ENCODE results near the gene LZTR1. TPM values are rescaled to one million over a fixed set of nuclear protein-coding genes. Genes with fewer than 3 reads are reported as not detected.

LZTR1 gene
- total and polyA plus RNA-seq, 2 of the 8 experiments (the other 6 are each of a cell fraction or from before 2014, with no cell fraction given) = 22.3 to 31.0 TPM

GRCh38 chr22:21000207-21000986, 18.3 kb downstream of the LZTR1 start:
- Histone ChIP-seq H3K4ac (replicated peaks; ENCODE audit: insufficient read length, low read depth, low read length) (no peak overlapping the region), H3K4me3 (ENCODE audit: extremely low read depth in 1 of 4, insufficient read depth in 2 of 4, low read depth in 3 of 4, low read length in 4 of 4) (peak overlapping the region in 3 of 4 experiments; percentile 82 to 99 (median 84); a peak in 7 of 8 replicates), H4K20me1 (replicated peaks in 1 of 2; ENCODE audit: control insufficient read depth in 1 of 2, insufficient read depth in 2 of 2, low read length in 2 of 2) (peaks cover 6 to 12% of the 10 kb centered on the region in 2 experiments), H3K14ac (ENCODE audit: insufficient read length) (no peak overlapping the region), H2BK15ac (ENCODE audit: low read length) (no peak overlapping the region), H4K8ac (ENCODE audit: extremely low read depth, insufficient read depth, low read length) (peak overlapping the region; percentile 85), H3K27ac (ENCODE audit: low read depth, low read length) (no peak overlapping the region), H3K9ac (replicated peaks in 1 of 4; ENCODE audit: extremely low read depth in 1 of 4, low read depth in 3 of 4, low read length in 3 of 4) (peak overlapping the region in 2 of 4 experiments; percentile 79 to 84; a peak in 3 of 7 replicates), H3K23ac (ENCODE audit: insufficient read length) (no peak overlapping the region), H3K4me1 (replicated peaks in 1 of 4; ENCODE audit: control insufficient read depth in 3 of 4, insufficient read depth in 4 of 4, low read length in 3 of 4) (peaks cover 0 to 12% (median 8%) of the 10 kb centered on the region in 4 experiments; a peak in 5 of 7 replicates), H4K5ac (ENCODE audit: insufficient read length, low read depth, low read length) (no peak overlapping the region), H2BK120ac (replicated peaks; ENCODE audit: low read depth, low read length) (no peak overlapping the region), H3K27me3 (replicated peaks in 1 of 4; ENCODE audit: control insufficient read depth in 3 of 4, extremely low read depth in 1 of 4, insufficient read depth in 3 of 4, low read length in 3 of 4) (no peaks in the 10 kb centered on the region), H3K18ac (ENCODE audit: extremely low read depth, low read length) (no peak overlapping the region), H3K23me2 (ENCODE audit: low read depth, low read length) (peaks cover 12% of the 10 kb centered on the region; the same call in 1 of the 2 replicates), H3K36me3 (ENCODE audit: control insufficient read depth in 2 of 4, insufficient read depth in 4 of 4, low read length in 3 of 4) (peaks cover 2 to 7% (median 4%) of the 10 kb centered on the region in 4 experiments; a peak in 5 of 8 replicates), H2AK5ac (ENCODE audit: low read depth, low read length) (no peak overlapping the region), H2AFZ (ENCODE audit: low read length) (no peak overlapping the region), H2BK20ac (ENCODE audit: low read length) (no peak overlapping the region), H2BK5ac (ENCODE audit: low read depth, low read length) (no peak overlapping the region), H4K91ac (replicated peaks; ENCODE audit: insufficient read length, low read length) (no peak overlapping the region), H3K4me2 (ENCODE audit: insufficient read depth in 1 of 2, low read depth in 2 of 2, low read length in 2 of 2) (peak overlapping the region; percentile 73 to 82), H3K9me3 (ENCODE audit: insufficient read depth in 2 of 2, low read depth in 1 of 2, low read length in 1 of 2) (no peaks in the 10 kb centered on the region), H2BK12ac (ENCODE audit: low read depth, low read length) (no peak overlapping the region), H3K56ac (replicated peaks; ENCODE audit: insufficient read length, low read depth, low read length) (no peak overlapping the region), H3K79me2 (ENCODE audit: control insufficient read depth in 1 of 2, insufficient read depth in 2 of 2, low read length in 2 of 2) (no peaks in the 10 kb centered on the region; a peak in 1 of 4 replicates), H3K79me1 (ENCODE audit: low read depth, low read length) (peaks cover 2% of the 10 kb centered on the region; the same call in 1 of the 2 replicates)
- WGBS, 2 experiments (ENCODE audit: extremely low coverage in 1 of 2, insufficient coverage in 1 of 2, insufficient read length in 1 of 2, insufficient replicate concordance in 2 of 2, low coverage in 1 of 2, low lambda C conversion rate in 2 of 2, missing lambda C conversion rate in 1 of 2) = 90% methylated on average over 18 of the region's 22 CpGs; no CpG with 5 or more reads in 1 of the 2 experiments
- no peak for FAIRE-seq
- ChIA-PET CTCF (ENCODE audit: partially characterized antibody) (interaction anchor here (0.6 to 3.0 kb wide), 7 partner anchors 10 to 46 kb away, joined by 3 to 13 read pairs (median 3); partner anchors contain the start of genes AIFM3 and LZTR1), POLR2A (ENCODE audit: partially characterized antibody) (interaction anchor here (0.9 to 5.5 kb wide), 8 partner anchors 10 to 115 kb away, joined by 3 to 45 read pairs (median 4); partner anchors contain the start of gene LZTR1)
- DNase-seq (ENCODE audit: low read depth in 1 of 2, low spot score in 2 of 2) = no peak
- TF ChIP-seq EP300 (IDR thresholded peaks at IDR 0.05; ENCODE audit: borderline replicate concordance in 1 of 2, low read depth in 2 of 2, low read length in 2 of 2) (no peak), PHF8 (conservative IDR thresholded peaks at IDR 0.05; ENCODE audit: low read depth, low read length) (no peak), BRCA1 (IDR thresholded peaks at IDR 0.05; ENCODE audit: low read depth, low read length) (no peak), NRF1 (IDR thresholded peaks at IDR 0.05; ENCODE audit: low read depth, low read length) (no peak), CHD1 (IDR thresholded peaks at IDR 0.05; ENCODE audit: low read depth, low read length) (no peak), KDM5A (IDR thresholded peaks at IDR 0.05; ENCODE audit: low read length) (no peak), SP2 (IDR thresholded peaks at IDR 0.05; ENCODE audit: low read length) (no peak), SP1 (IDR thresholded peaks at IDR 0.05; ENCODE audit: low read depth, low read length) (no peak), SUZ12 (IDR thresholded peaks at IDR 0.05; ENCODE audit: low read length) (no peak), SRF (IDR thresholded peaks at IDR 0.05; ENCODE audit: low read depth, low read length) (no peak), TBP (IDR thresholded peaks at IDR 0.05; ENCODE audit: low read depth, low read length) (no peak), SIX5 (IDR thresholded peaks at IDR 0.05; ENCODE audit: low read depth, low read length) (no peak), RXRA (IDR thresholded peaks at IDR 0.05; ENCODE audit: insufficient read depth, low read depth, low read length) (no peak)
